Epidermal melanocyte (primary cell): Measurements from ENCODE around the gene S100A5.
"Not testable (repeated sequence)": the region's sequence is repeated elsewhere in the genome, so short reads cannot be mapped to it uniquely, and the experiment has no call there.

Experiments used
- DNase-seq: peaks from one replicate; pipeline ENCODE4 v3.0.0; 2011; ENCODE audit warnings: low spot score; ENCODE audit not compliant: insufficient read length

Gene S100A5

GRCh38 chr1:153566414-153567371 lies 26.0 kb upstream of the S100A5 start:
- peak; percentile 81 for DNase-seq

- DNase-seq = no peak
Measured at GRCh38 chr1:153565529-153566374, 25.0 kb upstream of the S100A5 start, which contains the start of gene S100A2. TSS of gene S100A2 (minus strand) at chr1:153565844. CDS start at chr1:153563877, 1,967 bp downstream.

GRCh38 chr1:153563991-153564390 lies 23.3 kb upstream of the S100A5 start:
- DNase-seq = no peak

GRCh38 chr1:153563483-153563901 lies 22.8 kb upstream of the S100A5 start:
- DNase-seq = no peak

- DNase-seq = not testable (repeated sequence)
Measured at GRCh38 chr1:153562021-153562420, 21.3 kb upstream of the S100A5 start.

- DNase-seq = no peak
Measured at GRCh38 chr1:153561466-153561985, 20.8 kb upstream of the S100A5 start.

GRCh38 chr1:153560771-153561465 lies 20.2 kb upstream of the S100A5 start:
- no peak for DNase-seq

- no peak for DNase-seq
Measured at GRCh38 chr1:153560241-153560640, 19.5 kb upstream of the S100A5 start.

GRCh38 chr1:153557877-153558276 lies 17.1 kb upstream of the S100A5 start:
- no peak for DNase-seq

GRCh38 chr1:153556348-153556747 lies 15.6 kb upstream of the S100A5 start:
- DNase-seq = no peak

- DNase-seq = no peak
Measured at GRCh38 chr1:153553830-153554541, 13.3 kb upstream of the S100A5 start.

GRCh38 chr1:153553096-153553495 lies 12.4 kb upstream of the S100A5 start:
- no peak for DNase-seq

GRCh38 chr1:153552335-153552734 lies 11.6 kb upstream of the S100A5 start:
- DNase-seq = no peak

GRCh38 chr1:153550827-153551500 lies 10.2 kb upstream of the S100A5 start:
- no peak for DNase-seq

GRCh38 chr1:153550398-153550758 lies 9.6 kb upstream of the S100A5 start:
- DNase-seq = no peak

- no peak for DNase-seq
Measured at GRCh38 chr1:153549741-153550397, 9.1 kb upstream of the S100A5 start.

GRCh38 chr1:153548722-153549688 lies 8.3 kb upstream of the S100A5 start, which contains the start of gene S100A3:
TSS of gene S100A3 (minus strand) at chr1:153549258. CDS start at chr1:153548485, 773 bp downstream.
- DNase-seq = no peak
